SK-N-SH (cell line): Measurements from ENCODE around the gene CALU. TPM values are rescaled to one million over a fixed set of nuclear protein-coding genes. Genes with fewer than 3 reads are reported as not detected.

ENCODE experiments used
- CTCF ChIA-PET: fragments of 300-600, 350-600 bp; formaldehyde crosslinking; extraction: SDS; loops from one replicate; lab custom pipeline; 2021; lab: Yijun Ruan, JAX
- POLR2A ChIA-PET: fragments of 350-600 bp; sonication (Branson Sonifier 250); formaldehyde crosslinking; extraction: SDS; loops from one replicate; lab custom pipeline; 2020; ENCODE audit warnings: antibody characterized with exemption, inconsistent platforms; lab: Yijun Ruan, JAX
- DNase-seq: peaks from one replicate; pipeline ENCODE4 v3.0.0; 2012
- H2AFZ ChIP-seq: fragments of 200-600 bp; sonication (generic); 2 replicates; pipeline ENCODE4 v1.8.1; 2016; ENCODE audit warnings: antibody characterized with exemption, mild to moderate bottlenecking, low read depth
- H3F3A ChIP-seq: fragments of 200-600 bp; sonication (generic); replicated peaks from 2 replicates; pipeline ENCODE3; 2016; ENCODE audit warnings: antibody characterized with exemption, mild to moderate bottlenecking; ENCODE audit not compliant: insufficient read depth
- H3K27ac ChIP-seq, 2 experiments: fragments of 200-500 bp in 1 of 2; fragments of 200-600 bp in 1 of 2; sonication (Bioruptor generic) in 1 of 2; sonication (generic), shearing (Covaris generic) in 1 of 2; 2 replicates each; pipeline versions ENCODE4 v1.5.1 to v1.6.1; 2014 to 2016; ENCODE audit warnings: low read depth in 2 of 2, inconsistent platforms in 1 of 2, low read length in 1 of 2, mild to moderate bottlenecking in 1 of 2, mixed read lengths in 1 of 2
- H3K27me3 ChIP-seq: fragments of 200-600 bp; sonication (generic), shearing (Covaris generic); 2 replicates; pipeline ENCODE4 v1.6.1; 2016; ENCODE audit warnings: mixed run types; ENCODE audit not compliant: insufficient read depth
- H3K36me3 ChIP-seq, 2 experiments: fragments of 200-500 bp in 1 of 2; fragments of 200-600 bp in 1 of 2; sonication (Bioruptor generic) in 1 of 2; sonication (generic) in 1 of 2; replicated peaks in 1 of 2; 2 replicates each; pipeline versions ENCODE3 to v1.5.1; 2014 to 2016; ENCODE audit warnings: low read length in 1 of 2, mild to moderate bottlenecking in 1 of 2; ENCODE audit not compliant: insufficient read depth in 2 of 2, control insufficient read depth in 1 of 2
- H3K4me1 ChIP-seq, 2 experiments: fragments of 200-500 bp in 1 of 2; fragments of 200-600 bp in 1 of 2; sonication (Bioruptor generic) in 1 of 2; sonication (generic), shearing (Covaris generic) in 1 of 2; 2 replicates each; pipeline versions ENCODE4 v1.5.1 to v1.6.1; 2014 to 2016; ENCODE audit warnings: low read depth in 1 of 2, low read length in 1 of 2, mixed run types in 1 of 2; ENCODE audit not compliant: insufficient read depth in 2 of 2, control insufficient read depth in 1 of 2
- H3K4me2 ChIP-seq: fragments of 200-600 bp; sonication (generic), shearing (Covaris generic); 2 replicates; pipeline ENCODE4 v1.6.1; 2017; ENCODE audit warnings: mixed run types
- H3K4me3 ChIP-seq, 2 experiments: fragments of 200-500 bp in 1 of 2; fragments of 200-600 bp in 1 of 2; sonication (Bioruptor generic) in 1 of 2; sonication (generic), shearing (Covaris generic) in 1 of 2; 2 replicates each; pipeline versions ENCODE4 v1.5.1 to v1.8.1; 2014 to 2016; ENCODE audit warnings: low read depth in 2 of 2, inconsistent platforms in 1 of 2, low read length in 1 of 2, mild to moderate bottlenecking in 1 of 2, mixed read lengths in 1 of 2, moderate library complexity in 1 of 2
- H3K79me2 ChIP-seq: fragments of 200-600 bp; sonication (generic); 2 replicates; pipeline ENCODE4 v1.8.1; 2017; ENCODE audit warnings: mild to moderate bottlenecking; ENCODE audit not compliant: insufficient read depth
- H3K9ac ChIP-seq: fragments of 200-600 bp; sonication (generic); 2 replicates; pipeline ENCODE4 v1.6.1; 2017; ENCODE audit warnings: mixed run types
- H3K9me2 ChIP-seq: fragments of 200-600 bp; sonication (generic); 2 replicates; pipeline ENCODE4 v1.6.1; 2017; ENCODE audit warnings: mixed run types
- H3K9me3 ChIP-seq: fragments of 200-600 bp; sonication (generic); 2 replicates; pipeline ENCODE4 v1.6.1; 2017; ENCODE audit warnings: mixed run types, mild to moderate bottlenecking, moderate library complexity
- H4K20me1 ChIP-seq: fragments of 200-600 bp; sonication (generic); 2 replicates; pipeline ENCODE4 v1.6.1; 2017; ENCODE audit warnings: mild to moderate bottlenecking, mixed run types; ENCODE audit not compliant: insufficient read depth
- FOSL2 ChIP-seq: IDR thresholded peaks from 2 replicates; pipeline ENCODE4 v1.4.0; 2012; ENCODE audit warnings: low read depth, mild to moderate bottlenecking, moderate library complexity, borderline replicate concordance
- FOXJ3 ChIP-seq: sonication (generic); formaldehyde crosslinking; IDR thresholded peaks from 2 replicates; pipeline ENCODE4 v1.5.1; 2020; ENCODE audit warnings: mild to moderate bottlenecking, missing genetic modification reagents
- FOXM1 ChIP-seq: IDR thresholded peaks from 2 replicates; pipeline ENCODE4 v1.4.0; 2012; ENCODE audit warnings: low read depth, mild to moderate bottlenecking
- JUND ChIP-seq: IDR thresholded peaks from 2 replicates; pipeline ENCODE4 v1.4.0; 2012
- MEF2A ChIP-seq: IDR thresholded peaks from 2 replicates; pipeline ENCODE4 v1.4.0; 2012; ENCODE audit warnings: low read depth, borderline replicate concordance
- NFIC ChIP-seq: IDR thresholded peaks from 2 replicates; pipeline ENCODE4 v1.4.0; 2012; ENCODE audit warnings: borderline replicate concordance
- NRF1 ChIP-seq: IDR thresholded peaks from 2 replicates; pipeline ENCODE4 v1.6.1; 2012; ENCODE audit warnings: low read depth, mild to moderate bottlenecking, low read length
- RCOR1 ChIP-seq: fragments of 150-350 bp; IDR thresholded peaks from 2 replicates; pipeline ENCODE4 v1.6.1; 2017; ENCODE audit warnings: antibody characterized with exemption, low read length
- RFX5 ChIP-seq: IDR thresholded peaks from 2 replicates; pipeline ENCODE4 v1.6.1; 2012; ENCODE audit warnings: mild to moderate bottlenecking, improper control_type of control experiment, low read length
- TAF1 ChIP-seq: IDR thresholded peaks from 2 replicates; pipeline ENCODE4 v1.6.1; 2012; ENCODE audit warnings: low read depth, mild to moderate bottlenecking, low read length, moderate library complexity, borderline replicate concordance
- TCF12 ChIP-seq: IDR thresholded peaks from 2 replicates; pipeline ENCODE4 v1.4.0; 2012
- TEAD4 ChIP-seq: IDR thresholded peaks from 2 replicates; pipeline ENCODE4 v1.4.0; 2012; ENCODE audit warnings: mild to moderate bottlenecking, borderline replicate concordance; ENCODE audit not compliant: insufficient read depth
- YY1 ChIP-seq: IDR thresholded peaks from 2 replicates; pipeline ENCODE4 v1.4.0; 2012; ENCODE audit warnings: low read depth, mild to moderate bottlenecking
- WGBS: methylation state at CpG from one replicate; pipeline ENCODE4 v1.1.6; 2017; ENCODE audit warnings: low lambda C conversion rate; 5-methylcytosine and 5-hydroxymethylcytosine counted together
- polyA plus RNA-seq, 3 experiments: library from polyadenylated mRNA; depleted of rRNA; stranded (reverse); fragments of >200 nt; gene quantifications; 2 replicates each; pipeline ENCODE4 v1.2.3, GENCODE V29; 2012
- TF ChIP-seq, protein P1 (sequence below): fragments of 200-600 bp; sonication (generic); IDR thresholded peaks from 2 replicates; pipeline ENCODE4 v1.6.1; 2017; ENCODE audit warnings: antibody characterized with exemption, mild to moderate bottlenecking, moderate library complexity
- TF ChIP-seq, protein P2 (sequence below): IDR thresholded peaks from 2 replicates; pipeline ENCODE4 v1.4.0; 2012; ENCODE audit warnings: low read depth, borderline replicate concordance
- TF ChIP-seq, protein P3 (sequence below): IDR thresholded peaks from 2 replicates; pipeline ENCODE4 v1.4.0; 2012; ENCODE audit warnings: low read depth, borderline replicate concordance
- TF ChIP-seq, protein P4 (sequence below): IDR thresholded peaks from 2 replicates; pipeline ENCODE4; 2012
- TF ChIP-seq, protein P5 (sequence below): IDR thresholded peaks from 2 replicates; pipeline ENCODE4 v1.4.0; 2012; ENCODE audit warnings: low read depth

CALU gene
- polyA plus RNA-seq, 1 of the 3 experiments (the other 2 are of a cell fraction), result 195 TPM

DNA sequence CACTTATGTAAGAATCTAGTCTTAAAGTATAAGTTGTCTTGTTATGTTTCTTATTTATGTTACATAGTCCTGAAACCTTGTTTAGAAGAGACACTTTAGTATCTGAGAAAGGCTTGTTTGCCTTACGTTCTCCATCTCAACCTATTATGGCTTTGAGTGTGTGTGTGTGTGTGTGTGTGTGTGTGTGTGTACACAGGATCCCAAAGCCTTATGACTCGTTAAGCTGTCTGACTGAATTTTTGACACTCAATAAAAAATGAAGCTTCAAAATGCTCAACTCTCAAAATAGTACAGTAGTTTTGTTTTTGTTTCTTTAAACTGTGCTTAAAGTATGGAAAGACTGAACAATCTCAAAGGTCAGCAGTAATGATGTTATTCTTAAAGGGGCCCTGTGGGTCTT, 18.0 kb downstream of the CALU start:
- no peak overlapping the region for H3K4me3 ChIP-seq
- TF ChIP-seq MEF2A, result no peak
- TF ChIP-seq TEAD4, result no peak
- TF ChIP-seq, protein P1, sequence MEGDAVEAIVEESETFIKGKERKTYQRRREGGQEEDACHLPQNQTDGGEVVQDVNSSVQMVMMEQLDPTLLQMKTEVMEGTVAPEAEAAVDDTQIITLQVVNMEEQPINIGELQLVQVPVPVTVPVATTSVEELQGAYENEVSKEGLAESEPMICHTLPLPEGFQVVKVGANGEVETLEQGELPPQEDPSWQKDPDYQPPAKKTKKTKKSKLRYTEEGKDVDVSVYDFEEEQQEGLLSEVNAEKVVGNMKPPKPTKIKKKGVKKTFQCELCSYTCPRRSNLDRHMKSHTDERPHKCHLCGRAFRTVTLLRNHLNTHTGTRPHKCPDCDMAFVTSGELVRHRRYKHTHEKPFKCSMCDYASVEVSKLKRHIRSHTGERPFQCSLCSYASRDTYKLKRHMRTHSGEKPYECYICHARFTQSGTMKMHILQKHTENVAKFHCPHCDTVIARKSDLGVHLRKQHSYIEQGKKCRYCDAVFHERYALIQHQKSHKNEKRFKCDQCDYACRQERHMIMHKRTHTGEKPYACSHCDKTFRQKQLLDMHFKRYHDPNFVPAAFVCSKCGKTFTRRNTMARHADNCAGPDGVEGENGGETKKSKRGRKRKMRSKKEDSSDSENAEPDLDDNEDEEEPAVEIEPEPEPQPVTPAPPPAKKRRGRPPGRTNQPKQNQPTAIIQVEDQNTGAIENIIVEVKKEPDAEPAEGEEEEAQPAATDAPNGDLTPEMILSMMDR, result no peak
- no peak for TF ChIP-seq TCF12
- TF ChIP-seq NFIC, result no peak
- TF ChIP-seq, protein P2, sequence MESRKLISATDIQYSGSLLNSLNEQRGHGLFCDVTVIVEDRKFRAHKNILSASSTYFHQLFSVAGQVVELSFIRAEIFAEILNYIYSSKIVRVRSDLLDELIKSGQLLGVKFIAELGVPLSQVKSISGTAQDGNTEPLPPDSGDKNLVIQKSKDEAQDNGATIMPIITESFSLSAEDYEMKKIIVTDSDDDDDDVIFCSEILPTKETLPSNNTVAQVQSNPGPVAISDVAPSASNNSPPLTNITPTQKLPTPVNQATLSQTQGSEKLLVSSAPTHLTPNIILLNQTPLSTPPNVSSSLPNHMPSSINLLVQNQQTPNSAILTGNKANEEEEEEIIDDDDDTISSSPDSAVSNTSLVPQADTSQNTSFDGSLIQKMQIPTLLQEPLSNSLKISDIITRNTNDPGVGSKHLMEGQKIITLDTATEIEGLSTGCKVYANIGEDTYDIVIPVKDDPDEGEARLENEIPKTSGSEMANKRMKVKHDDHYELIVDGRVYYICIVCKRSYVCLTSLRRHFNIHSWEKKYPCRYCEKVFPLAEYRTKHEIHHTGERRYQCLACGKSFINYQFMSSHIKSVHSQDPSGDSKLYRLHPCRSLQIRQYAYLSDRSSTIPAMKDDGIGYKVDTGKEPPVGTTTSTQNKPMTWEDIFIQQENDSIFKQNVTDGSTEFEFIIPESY, result no peak
- no peak for TF ChIP-seq TAF1
- no peak for TF ChIP-seq RCOR1
- TF ChIP-seq FOSL2, result no peak
- TF ChIP-seq NRF1, result no peak
- TF ChIP-seq JUND, result no peak
- TF ChIP-seq, protein P3, sequence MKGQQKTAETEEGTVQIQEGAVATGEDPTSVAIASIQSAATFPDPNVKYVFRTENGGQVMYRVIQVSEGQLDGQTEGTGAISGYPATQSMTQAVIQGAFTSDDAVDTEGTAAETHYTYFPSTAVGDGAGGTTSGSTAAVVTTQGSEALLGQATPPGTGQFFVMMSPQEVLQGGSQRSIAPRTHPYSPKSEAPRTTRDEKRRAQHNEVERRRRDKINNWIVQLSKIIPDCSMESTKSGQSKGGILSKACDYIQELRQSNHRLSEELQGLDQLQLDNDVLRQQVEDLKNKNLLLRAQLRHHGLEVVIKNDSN, result no peak
- H3K9me3 ChIP-seq, result no peaks in the 10 kb centered on the region
- ChIA-PET POLR2A (interaction anchor here (3.8 kb wide), 1 partner anchor 18 kb away, joined by 19 read pairs; the partner anchor contains the start of gene CALU), CTCF (interaction anchor here (1.0 to 4.9 kb wide), 6 partner anchors 17 to 298 kb away, joined by 3 to 31 read pairs (median 5); partner anchors contain the start of gene CALU)
- H3K9me2 ChIP-seq, result no peaks in the 10 kb centered on the region
- H3K4me2 ChIP-seq, result peak overlapping the region; percentile 49; the same call in 1 of the 2 replicates
- peak overlapping the region; percentile 14; the same call in 1 of the 2 replicates for H3K9ac ChIP-seq
- peaks cover 66% of the 10 kb centered on the region for H3F3A ChIP-seq
- DNase-seq, result no peak
- 93% methylated on average over 2 of the region's 2 CpGs for WGBS
- peaks cover 75% of the 10 kb centered on the region for H4K20me1 ChIP-seq
- H3K27me3 ChIP-seq, result no peaks in the 10 kb centered on the region
- H3K4me1 ChIP-seq, result peaks cover 31 to 38% of the 10 kb centered on the region in 2 experiments
- H2AFZ ChIP-seq, result no peak overlapping the region
- H3K36me3 ChIP-seq, result peaks cover 69 to 83% of the 10 kb centered on the region in 2 experiments
- H3K79me2 ChIP-seq, result peaks cover 86% of the 10 kb centered on the region
- H3K27ac ChIP-seq, result peak overlapping the region; percentile 81 to 93; a peak in 3 of 4 replicates

DNA sequence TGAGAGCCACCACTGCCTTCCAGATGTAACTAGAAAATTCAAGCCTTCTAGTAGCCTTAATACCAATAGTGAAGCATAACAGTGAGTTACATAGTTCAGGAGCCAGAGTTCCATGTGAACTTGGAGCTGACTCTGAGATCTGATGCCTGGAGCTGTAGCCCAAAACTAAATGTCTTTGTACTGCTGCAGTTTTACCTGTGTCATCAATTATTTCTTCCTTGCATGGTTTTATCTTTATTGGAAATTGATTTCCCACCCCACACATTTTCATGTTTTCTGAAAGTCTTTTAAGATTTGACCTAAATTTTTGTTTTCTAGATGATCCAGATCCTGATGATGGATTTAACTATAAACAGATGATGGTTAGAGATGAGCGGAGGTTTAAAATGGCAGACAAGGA, 19.4 kb downstream of the CALU start:
- H3K27ac ChIP-seq, result no peak overlapping the region; a peak in 1 of 4 replicates
- DNase-seq, result no peak
- H3K27me3 ChIP-seq, result no peaks in the 10 kb centered on the region
- H2AFZ ChIP-seq, result no peak overlapping the region
- no peak for TF ChIP-seq YY1
- TF ChIP-seq, protein P4, sequence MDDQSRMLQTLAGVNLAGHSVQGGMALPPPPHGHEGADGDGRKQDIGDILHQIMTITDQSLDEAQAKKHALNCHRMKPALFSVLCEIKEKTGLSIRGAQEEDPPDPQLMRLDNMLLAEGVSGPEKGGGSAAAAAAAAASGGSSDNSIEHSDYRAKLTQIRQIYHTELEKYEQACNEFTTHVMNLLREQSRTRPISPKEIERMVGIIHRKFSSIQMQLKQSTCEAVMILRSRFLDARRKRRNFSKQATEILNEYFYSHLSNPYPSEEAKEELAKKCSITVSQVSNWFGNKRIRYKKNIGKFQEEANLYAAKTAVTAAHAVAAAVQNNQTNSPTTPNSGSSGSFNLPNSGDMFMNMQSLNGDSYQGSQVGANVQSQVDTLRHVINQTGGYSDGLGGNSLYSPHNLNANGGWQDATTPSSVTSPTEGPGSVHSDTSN, result no peak
- TF ChIP-seq, protein P1, result no peak
- no peak for TF ChIP-seq FOXM1
- TF ChIP-seq TAF1, result no peak
- TF ChIP-seq RFX5, result no peak
- TF ChIP-seq FOXJ3 (CRISPR knock-in tag), result no peak
- TF ChIP-seq, protein P5, sequence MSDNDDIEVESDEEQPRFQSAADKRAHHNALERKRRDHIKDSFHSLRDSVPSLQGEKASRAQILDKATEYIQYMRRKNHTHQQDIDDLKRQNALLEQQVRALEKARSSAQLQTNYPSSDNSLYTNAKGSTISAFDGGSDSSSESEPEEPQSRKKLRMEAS, result no peak
- TF ChIP-seq, all 33 proteins: peak for 0
- 100% methylated on average over 1 of the region's 1 CpG for WGBS
- H4K20me1 ChIP-seq, result peaks cover 62% of the 10 kb centered on the region
- H3K9me2 ChIP-seq, result no peaks in the 10 kb centered on the region
- peaks cover 63 to 81% of the 10 kb centered on the region in 2 experiments for H3K36me3 ChIP-seq
- peaks cover 31 to 38% of the 10 kb centered on the region in 2 experiments for H3K4me1 ChIP-seq
- ChIA-PET CTCF (no interaction called here), POLR2A (no interaction called here)
- no peak overlapping the region for H3K4me2 ChIP-seq
- peaks cover 64% of the 10 kb centered on the region for H3F3A ChIP-seq
- H3K9ac ChIP-seq, result no peak overlapping the region
- H3K79me2 ChIP-seq, result peaks cover 82% of the 10 kb centered on the region
- no peak overlapping the region for H3K4me3 ChIP-seq
- no peaks in the 10 kb centered on the region for H3K9me3 ChIP-seq
